Neural cell (in vitro differentiated cells): ENCODE data around the gene KRTAP10-10. TPM values are rescaled to one million over a fixed set of nuclear protein-coding genes. Genes with fewer than 3 reads are reported as not detected.

Source experiments
- H2AFZ ChIP-seq: fragments of 200-600, 300-800 bp; sonication (generic), shearing (Covaris generic); 2 replicates; pipeline ENCODE4 v1.6.0; 2014; ENCODE audit warnings: low read depth, mild to moderate bottlenecking, antibody characterized with exemption, low read length, moderate library complexity
- H3F3A ChIP-seq: fragments of 200-600 bp; shearing (Covaris generic); 2 replicates; pipeline ENCODE4 v1.6.1; 2016; ENCODE audit warnings: mild to moderate bottlenecking, moderate library complexity, mixed read lengths, antibody characterized with exemption, low read length; ENCODE audit not compliant: insufficient read depth, poor library complexity, severe bottlenecking
- H3K27ac ChIP-seq: fragments of 200-600, 300-800 bp; sonication (generic), shearing (Covaris generic); 2 replicates; pipeline ENCODE4 v1.5.1; 2014; ENCODE audit warnings: mild to moderate bottlenecking, low read length, moderate library complexity
- H3K27me3 ChIP-seq: fragments of 300-800, 200-600 bp; sonication (generic), shearing (Covaris generic); 2 replicates; pipeline ENCODE4 v1.6.0; 2014; ENCODE audit warnings: mild to moderate bottlenecking, low read depth, low read length, moderate library complexity; ENCODE audit not compliant: insufficient read depth
- H3K36me3 ChIP-seq: fragments of 300-800, 200-600 bp; sonication (generic), shearing (Covaris generic); 2 replicates; pipeline ENCODE4 v1.5.1; 2014; ENCODE audit warnings: mild to moderate bottlenecking, antibody characterized with exemption, low read length, moderate library complexity; ENCODE audit not compliant: insufficient read depth
- H3K4me2 ChIP-seq: fragments of 300-800, 200-600 bp; sonication (generic), shearing (Covaris generic); 2 replicates; pipeline ENCODE4 v1.6.0; 2014; ENCODE audit warnings: mild to moderate bottlenecking, low read length
- H3K4me3 ChIP-seq: fragments of 300-800, 200-600 bp; sonication (generic), shearing (Covaris generic); 2 replicates; pipeline ENCODE4 v1.5.1; 2014; ENCODE audit warnings: mild to moderate bottlenecking, low read length, moderate library complexity
- H3K79me2 ChIP-seq: fragments of 200-600 bp; shearing (Covaris generic); replicated peaks from 2 replicates; pipeline ENCODE4 v1.6.0; 2014; ENCODE audit warnings: mild to moderate bottlenecking, low read length, moderate library complexity; ENCODE audit not compliant: insufficient read depth
- H3K9ac ChIP-seq: fragments of 300-800, 200-600 bp; sonication (generic), shearing (Covaris generic); 2 replicates; pipeline ENCODE4 v1.6.1; 2016; ENCODE audit warnings: mild to moderate bottlenecking, low read length, mixed read lengths
- H3K9me2 ChIP-seq: fragments of 200-600 bp; shearing (Covaris generic); 2 replicates; pipeline ENCODE4 v1.6.1; 2016; ENCODE audit warnings: mild to moderate bottlenecking, low read length, mixed read lengths; ENCODE audit not compliant: insufficient read depth
- H3K9me3 ChIP-seq: fragments of 200-600, 300-800 bp; sonication (generic), shearing (Covaris generic); 2 replicates; pipeline ENCODE4 v1.6.1; 2016; ENCODE audit warnings: mild to moderate bottlenecking, mixed run types, low read length, moderate library complexity, mixed read lengths
- H4K20me1 ChIP-seq: fragments of 200-600 bp; shearing (Covaris generic); 2 replicates; pipeline ENCODE4 v1.6.1; 2016; ENCODE audit warnings: mild to moderate bottlenecking, mixed run types; ENCODE audit not compliant: insufficient read depth
- EP300 ChIP-seq: fragments of 450-650 bp; conservative IDR thresholded peaks from 2 replicates; pipeline ENCODE4 v1.6.1; 2014; ENCODE audit warnings: antibody characterized with exemption, mild to moderate bottlenecking, moderate library complexity; ENCODE audit not compliant: poor library complexity, severe bottlenecking
- EZH2 ChIP-seq: fragments of 200-600, 300-800 bp; shearing (Covaris generic), sonication (generic); IDR thresholded peaks from 2 replicates; pipeline ENCODE4 v1.6.1; 2014; ENCODE audit warnings: antibody characterized with exemption, low read length, borderline replicate concordance, mild to moderate bottlenecking; ENCODE audit not compliant: insufficient read depth, poor library complexity, severe bottlenecking
- MXI1 ChIP-seq: fragments of 450-650 bp; conservative IDR thresholded peaks from 2 replicates; pipeline ENCODE4 v1.6.1; 2014; ENCODE audit warnings: antibody characterized with exemption, mild to moderate bottlenecking; ENCODE audit not compliant: poor library complexity, severe bottlenecking
- POLR2AphosphoS5 ChIP-seq: IDR thresholded peaks from 2 replicates; pipeline ENCODE4 v1.6.1; 2012
- RAD21 ChIP-seq: fragments of 450-650 bp; conservative IDR thresholded peaks from 2 replicates; pipeline ENCODE4 v1.6.1; 2014; ENCODE audit warnings: antibody characterized with exemption, mild to moderate bottlenecking, moderate library complexity
- SMC3 ChIP-seq: fragments of 450-650 bp; conservative IDR thresholded peaks from 2 replicates; pipeline ENCODE4 v1.6.1; 2014; ENCODE audit warnings: antibody characterized with exemption, mild to moderate bottlenecking, moderate library complexity; ENCODE audit not compliant: poor library complexity
- TAF1 ChIP-seq: IDR thresholded peaks from 2 replicates; pipeline ENCODE4 v1.6.1; 2012; ENCODE audit warnings: low read depth
- polyA plus RNA-seq: library from polyadenylated mRNA; depleted of rRNA; stranded (reverse); fragments of >200 nt; gene quantifications from 2 replicates; pipeline ENCODE4 v1.2.3, GENCODE V29; 2014
- TF ChIP-seq, protein P1 (sequence below): fragments of 450-650 bp; IDR thresholded peaks from 2 replicates; pipeline ENCODE4 v1.5.1; 2014; ENCODE audit warnings: antibody characterized with exemption, mild to moderate bottlenecking, moderate library complexity; ENCODE audit not compliant: poor library complexity, severe bottlenecking
- TF ChIP-seq, protein P2 (sequence below): IDR thresholded peaks from 2 replicates; pipeline ENCODE4 v1.6.1; 2012; ENCODE audit warnings: borderline replicate concordance

Gene KRTAP10-10
- polyA plus RNA-seq, 1 donor from 2014 or later = not detected

DNA sequence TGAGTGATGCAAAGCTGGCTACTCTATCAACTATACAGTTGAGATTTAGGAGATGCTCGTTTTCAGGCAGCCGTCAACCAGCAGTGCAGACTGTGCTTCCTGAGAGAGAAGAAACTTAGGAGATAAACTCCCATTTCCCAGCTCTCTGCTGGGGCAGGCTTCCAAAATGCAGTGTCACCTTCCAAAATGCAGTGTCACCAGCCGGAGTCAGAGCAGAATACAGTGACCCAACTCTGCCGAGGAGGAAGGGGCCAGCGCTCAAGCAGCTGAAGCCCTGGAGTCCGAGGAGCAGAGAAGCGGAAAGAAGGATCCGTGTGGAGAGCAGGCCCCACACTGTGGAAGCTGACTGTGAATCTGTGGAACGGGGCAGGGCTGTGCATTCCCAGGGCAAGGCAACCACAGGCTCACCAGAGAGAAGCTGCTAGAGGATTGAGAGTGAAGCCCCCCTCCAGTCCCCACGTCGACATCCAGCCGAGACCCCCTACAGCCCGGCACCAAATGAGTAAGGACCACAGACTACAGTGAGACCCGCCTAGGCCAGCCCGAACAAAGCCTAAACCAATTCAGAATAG lies 45.5 kb downstream of the KRTAP10-10 start:
- H3F3A ChIP-seq = no peaks in the 10 kb centered on the region
- no peak for TF ChIP-seq TAF1
- TF ChIP-seq POLR2AphosphoS5 = no peak
- TF ChIP-seq, protein P1, sequence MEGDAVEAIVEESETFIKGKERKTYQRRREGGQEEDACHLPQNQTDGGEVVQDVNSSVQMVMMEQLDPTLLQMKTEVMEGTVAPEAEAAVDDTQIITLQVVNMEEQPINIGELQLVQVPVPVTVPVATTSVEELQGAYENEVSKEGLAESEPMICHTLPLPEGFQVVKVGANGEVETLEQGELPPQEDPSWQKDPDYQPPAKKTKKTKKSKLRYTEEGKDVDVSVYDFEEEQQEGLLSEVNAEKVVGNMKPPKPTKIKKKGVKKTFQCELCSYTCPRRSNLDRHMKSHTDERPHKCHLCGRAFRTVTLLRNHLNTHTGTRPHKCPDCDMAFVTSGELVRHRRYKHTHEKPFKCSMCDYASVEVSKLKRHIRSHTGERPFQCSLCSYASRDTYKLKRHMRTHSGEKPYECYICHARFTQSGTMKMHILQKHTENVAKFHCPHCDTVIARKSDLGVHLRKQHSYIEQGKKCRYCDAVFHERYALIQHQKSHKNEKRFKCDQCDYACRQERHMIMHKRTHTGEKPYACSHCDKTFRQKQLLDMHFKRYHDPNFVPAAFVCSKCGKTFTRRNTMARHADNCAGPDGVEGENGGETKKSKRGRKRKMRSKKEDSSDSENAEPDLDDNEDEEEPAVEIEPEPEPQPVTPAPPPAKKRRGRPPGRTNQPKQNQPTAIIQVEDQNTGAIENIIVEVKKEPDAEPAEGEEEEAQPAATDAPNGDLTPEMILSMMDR = no peak
- no peak for TF ChIP-seq EP300
- no peak for TF ChIP-seq MXI1
- TF ChIP-seq EZH2 = no peak
- no peak for TF ChIP-seq RAD21
- TF ChIP-seq SMC3 = no peak
- TF ChIP-seq, protein P2, sequence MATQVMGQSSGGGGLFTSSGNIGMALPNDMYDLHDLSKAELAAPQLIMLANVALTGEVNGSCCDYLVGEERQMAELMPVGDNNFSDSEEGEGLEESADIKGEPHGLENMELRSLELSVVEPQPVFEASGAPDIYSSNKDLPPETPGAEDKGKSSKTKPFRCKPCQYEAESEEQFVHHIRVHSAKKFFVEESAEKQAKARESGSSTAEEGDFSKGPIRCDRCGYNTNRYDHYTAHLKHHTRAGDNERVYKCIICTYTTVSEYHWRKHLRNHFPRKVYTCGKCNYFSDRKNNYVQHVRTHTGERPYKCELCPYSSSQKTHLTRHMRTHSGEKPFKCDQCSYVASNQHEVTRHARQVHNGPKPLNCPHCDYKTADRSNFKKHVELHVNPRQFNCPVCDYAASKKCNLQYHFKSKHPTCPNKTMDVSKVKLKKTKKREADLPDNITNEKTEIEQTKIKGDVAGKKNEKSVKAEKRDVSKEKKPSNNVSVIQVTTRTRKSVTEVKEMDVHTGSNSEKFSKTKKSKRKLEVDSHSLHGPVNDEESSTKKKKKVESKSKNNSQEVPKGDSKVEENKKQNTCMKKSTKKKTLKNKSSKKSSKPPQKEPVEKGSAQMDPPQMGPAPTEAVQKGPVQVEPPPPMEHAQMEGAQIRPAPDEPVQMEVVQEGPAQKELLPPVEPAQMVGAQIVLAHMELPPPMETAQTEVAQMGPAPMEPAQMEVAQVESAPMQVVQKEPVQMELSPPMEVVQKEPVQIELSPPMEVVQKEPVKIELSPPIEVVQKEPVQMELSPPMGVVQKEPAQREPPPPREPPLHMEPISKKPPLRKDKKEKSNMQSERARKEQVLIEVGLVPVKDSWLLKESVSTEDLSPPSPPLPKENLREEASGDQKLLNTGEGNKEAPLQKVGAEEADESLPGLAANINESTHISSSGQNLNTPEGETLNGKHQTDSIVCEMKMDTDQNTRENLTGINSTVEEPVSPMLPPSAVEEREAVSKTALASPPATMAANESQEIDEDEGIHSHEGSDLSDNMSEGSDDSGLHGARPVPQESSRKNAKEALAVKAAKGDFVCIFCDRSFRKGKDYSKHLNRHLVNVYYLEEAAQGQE = no peak
- no peaks in the 10 kb centered on the region for H3K27me3 ChIP-seq
- no peak overlapping the region for H2AFZ ChIP-seq
- H3K9me2 ChIP-seq = no peaks in the 10 kb centered on the region
- H3K36me3 ChIP-seq = no peaks in the 10 kb centered on the region
- no peak overlapping the region for H3K27ac ChIP-seq
- H3K4me3 ChIP-seq = no peak overlapping the region
- H3K79me2 ChIP-seq = no peaks in the 10 kb centered on the region
- no peak overlapping the region for H3K4me2 ChIP-seq
- H4K20me1 ChIP-seq = no peaks in the 10 kb centered on the region
- H3K9me3 ChIP-seq = no peaks in the 10 kb centered on the region
- H3K9ac ChIP-seq = no peak overlapping the region

DNA sequence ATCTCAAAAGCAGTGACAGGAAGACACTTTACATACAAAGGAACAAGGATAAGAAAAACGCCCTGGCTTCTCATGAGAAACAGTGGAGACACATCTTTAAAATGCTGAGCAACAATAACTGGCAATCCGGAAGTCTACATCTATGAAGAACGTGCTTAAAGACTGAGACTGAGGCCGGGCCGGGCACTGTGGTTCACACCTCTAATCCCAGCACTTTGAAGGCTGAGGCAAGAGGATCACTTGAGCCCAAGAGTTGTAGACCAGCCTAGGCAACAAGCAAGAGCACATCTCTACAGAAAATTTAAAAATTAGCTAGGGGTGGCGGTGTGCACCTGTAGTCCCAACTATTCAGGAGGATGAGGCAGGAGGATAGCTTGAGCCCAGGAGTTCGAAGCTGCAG lies 46.9 kb downstream of the KRTAP10-10 start:
- H3K9ac ChIP-seq = no peak overlapping the region

More for the DNA sequence above, 46.9 kb downstream of the KRTAP10-10 start:
- no peaks in the 10 kb centered on the region for H3K79me2 ChIP-seq
- H3K27ac ChIP-seq = no peak overlapping the region
- no peak for TF ChIP-seq POLR2AphosphoS5
- no peak for TF ChIP-seq EP300
- no peak for TF ChIP-seq TAF1
- no peak for TF ChIP-seq MXI1
- TF ChIP-seq SMC3 = no peak
- TF ChIP-seq, protein P1 = no peak
- TF ChIP-seq EZH2 = no peak
- TF ChIP-seq, protein P2 = no peak
- TF ChIP-seq RAD21 = no peak
- H3K9me3 ChIP-seq = no peaks in the 10 kb centered on the region
- H3K4me2 ChIP-seq = no peak overlapping the region
- no peak overlapping the region for H3K4me3 ChIP-seq
- H4K20me1 ChIP-seq = no peaks in the 10 kb centered on the region
- no peaks in the 10 kb centered on the region for H3K36me3 ChIP-seq
- no peaks in the 10 kb centered on the region for H3K27me3 ChIP-seq
- H2AFZ ChIP-seq = no peak overlapping the region
- no peaks in the 10 kb centered on the region for H3F3A ChIP-seq
- no peaks in the 10 kb centered on the region for H3K9me2 ChIP-seq
